HepG2 (cell line): ENCODE results near the gene LEPROT. TPM values are rescaled to one million over a fixed set of nuclear protein-coding genes. Genes with fewer than 3 reads are reported as not detected.

Source experiments
- CEBPG ChIP-seq: IDR thresholded peaks from 2 replicates; pipeline ENCODE4 v1.6.1; 2016
- EEA1 ChIP-seq: sonication (generic); formaldehyde crosslinking; IDR thresholded peaks from 2 replicates; pipeline ENCODE4 v1.5.1; 2020; ENCODE audit warnings: mild to moderate bottlenecking, missing genetic modification reagents, borderline replicate concordance
- EZH2 ChIP-seq: conservative IDR thresholded peaks from 2 replicates; pipeline ENCODE4 v1.6.1; 2012; ENCODE audit warnings: mild to moderate bottlenecking, low read depth, low read length, moderate library complexity
- FOXA3 ChIP-seq: IDR thresholded peaks from 2 replicates; pipeline ENCODE4 v1.6.1; 2016; ENCODE audit warnings: missing genetic modification reagents, missing compliant biosample characterization
- GTF3A ChIP-seq: sonication (generic); formaldehyde crosslinking; conservative IDR thresholded peaks from 2 replicates; pipeline ENCODE4 v1.4.0; 2020; ENCODE audit warnings: mild to moderate bottlenecking, missing genetic modification reagents
- RXRB ChIP-seq: IDR thresholded peaks from 2 replicates; pipeline ENCODE4 v1.6.1; 2016; ENCODE audit warnings: borderline replicate concordance, missing genetic modification reagents, missing compliant biosample characterization
- SOX13 ChIP-seq, 3 experiments: fragments of 450-650 bp in 1 of 3; sonication (generic) in 1 of 3; formaldehyde crosslinking in 1 of 3; IDR thresholded peaks in 2 of 3; conservative IDR thresholded peaks in 1 of 3; 2 replicates each; pipeline versions ENCODE4 v1.5.0 to v1.6.1; 2016 to 2020; ENCODE audit warnings: antibody characterized with exemption in 1 of 3, mild to moderate bottlenecking in 1 of 3, missing compliant biosample characterization in 1 of 3, missing genetic modification reagents in 1 of 3, moderate library complexity in 1 of 3
- YEATS4 ChIP-seq: sonication (generic); formaldehyde crosslinking; IDR thresholded peaks from 2 replicates; pipeline ENCODE4 v1.4.0; 2020; ENCODE audit warnings: missing genetic modification reagents, borderline replicate concordance
- ZKSCAN5 ChIP-seq: sonication (generic); formaldehyde crosslinking; IDR thresholded peaks from 2 replicates; pipeline ENCODE4 v1.5.1; 2020; ENCODE audit warnings: mild to moderate bottlenecking, missing genetic modification reagents
- ZNF607 ChIP-seq: sonication (generic); formaldehyde crosslinking; IDR thresholded peaks from 2 replicates; pipeline ENCODE4 v1.5.1; 2020; ENCODE audit warnings: missing genetic modification reagents, mild to moderate bottlenecking, borderline replicate concordance
- ZNF737 ChIP-seq: sonication (generic); formaldehyde crosslinking; IDR thresholded peaks from 2 replicates; pipeline ENCODE4 v1.5.0; 2020; ENCODE audit warnings: missing genetic modification reagents, mild to moderate bottlenecking, borderline replicate concordance
- ZNF780A ChIP-seq: sonication (generic); formaldehyde crosslinking; IDR thresholded peaks from 2 replicates; pipeline ENCODE4 v1.8.0; 2022; ENCODE audit warnings: mild to moderate bottlenecking, missing genetic modification reagents, moderate library complexity
- ZSCAN21 ChIP-seq: sonication (generic); formaldehyde crosslinking; IDR thresholded peaks from 2 replicates; pipeline ENCODE4 v1.8.0; 2022; ENCODE audit warnings: mild to moderate bottlenecking, missing genetic modification reagents, moderate library complexity, borderline replicate concordance
- polyA plus RNA-seq, 8 experiments: library from polyadenylated mRNA; depleted of rRNA in 3 of 8; stranded (reverse) in 7 of 8; unstranded in 1 of 8; fragments of >200 nt; fragmentation: Illumina TruSeq in 4 of 8; extraction: Trizol in 4 of 8; gene quantifications; 2 replicates each; pipeline versions ENCODE4 v1.2.1 to v1.2.3, GENCODE V29; 2011 to 2016; ENCODE audit warnings: low read depth in 4 of 8, missing spikeins in 1 of 8, mixed read lengths in 1 of 8; ENCODE audit not compliant: insufficient read depth in 1 of 8
- total RNA-seq, 5 experiments: library from RNA; depleted of rRNA; stranded (reverse); fragments of >200 nt; fragmentation: Illumina TruSeq; extraction: Trizol; gene quantifications; 2 replicates each; pipeline ENCODE4 v1.2.3, GENCODE V29; 2016; ENCODE audit warnings: low read depth in 1 of 5
- TF ChIP-seq, protein P1 (sequence below): sonication (generic); formaldehyde crosslinking; IDR thresholded peaks from 2 replicates; pipeline ENCODE4 v1.4.0; 2020; ENCODE audit warnings: missing genetic modification reagents
- TF ChIP-seq, protein P2 (sequence below): sonication (generic); formaldehyde crosslinking; IDR thresholded peaks from 2 replicates; pipeline ENCODE4 v1.5.0; 2020; ENCODE audit warnings: mild to moderate bottlenecking, missing genetic modification reagents, borderline replicate concordance
- TF ChIP-seq, protein P3 (sequence below): sonication (generic); formaldehyde crosslinking; IDR thresholded peaks from 2 replicates; pipeline ENCODE4 v1.8.0; 2022; ENCODE audit warnings: mild to moderate bottlenecking, missing genetic modification reagents, moderate library complexity

The LEPROT gene
- total and polyA plus RNA-seq, 2 of the 13 experiments (the other 11 are each of a cell fraction or from before 2014, with no cell fraction given) = 36.8 to 51.4 TPM

DNA sequence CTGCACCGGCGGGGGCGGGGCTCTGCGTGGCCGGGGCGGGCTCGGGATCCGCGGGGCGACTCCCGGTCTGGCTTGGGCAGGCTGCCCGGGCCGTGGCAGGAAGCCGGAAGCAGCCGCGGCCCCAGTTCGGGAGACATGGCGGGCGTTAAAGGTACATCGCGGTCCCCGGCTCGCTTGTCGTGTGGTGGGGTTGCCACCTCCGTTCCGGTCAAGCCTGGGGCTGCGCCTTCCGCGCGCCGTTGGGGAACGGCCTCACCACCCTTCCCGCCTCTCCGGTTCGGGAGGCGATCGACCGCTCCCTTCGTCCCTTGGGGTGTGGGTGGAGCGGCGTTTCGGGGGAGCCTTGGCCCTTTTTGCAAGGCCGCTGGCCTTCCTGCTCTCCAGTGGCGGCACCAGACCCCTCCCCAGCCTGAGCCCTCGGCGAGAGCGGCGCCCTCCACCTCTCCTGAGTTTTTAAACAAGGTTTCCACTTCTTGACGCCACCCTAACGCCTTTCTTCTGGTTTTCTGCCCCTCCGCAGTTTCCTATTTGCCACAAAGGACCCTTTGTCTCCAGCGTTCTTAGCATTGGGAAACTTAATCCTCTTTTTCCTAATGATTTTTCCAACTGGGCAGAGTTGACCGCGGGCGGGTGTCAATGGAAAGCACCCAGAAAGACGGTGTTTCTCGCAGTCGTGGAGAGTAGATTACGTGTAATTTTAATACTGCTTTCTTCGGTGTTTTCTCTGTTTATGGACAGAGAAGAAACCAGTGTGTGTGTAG lies at the start of gene LEPROT, which contains the start of gene LEPR (continued):
- TF ChIP-seq, protein P1, sequence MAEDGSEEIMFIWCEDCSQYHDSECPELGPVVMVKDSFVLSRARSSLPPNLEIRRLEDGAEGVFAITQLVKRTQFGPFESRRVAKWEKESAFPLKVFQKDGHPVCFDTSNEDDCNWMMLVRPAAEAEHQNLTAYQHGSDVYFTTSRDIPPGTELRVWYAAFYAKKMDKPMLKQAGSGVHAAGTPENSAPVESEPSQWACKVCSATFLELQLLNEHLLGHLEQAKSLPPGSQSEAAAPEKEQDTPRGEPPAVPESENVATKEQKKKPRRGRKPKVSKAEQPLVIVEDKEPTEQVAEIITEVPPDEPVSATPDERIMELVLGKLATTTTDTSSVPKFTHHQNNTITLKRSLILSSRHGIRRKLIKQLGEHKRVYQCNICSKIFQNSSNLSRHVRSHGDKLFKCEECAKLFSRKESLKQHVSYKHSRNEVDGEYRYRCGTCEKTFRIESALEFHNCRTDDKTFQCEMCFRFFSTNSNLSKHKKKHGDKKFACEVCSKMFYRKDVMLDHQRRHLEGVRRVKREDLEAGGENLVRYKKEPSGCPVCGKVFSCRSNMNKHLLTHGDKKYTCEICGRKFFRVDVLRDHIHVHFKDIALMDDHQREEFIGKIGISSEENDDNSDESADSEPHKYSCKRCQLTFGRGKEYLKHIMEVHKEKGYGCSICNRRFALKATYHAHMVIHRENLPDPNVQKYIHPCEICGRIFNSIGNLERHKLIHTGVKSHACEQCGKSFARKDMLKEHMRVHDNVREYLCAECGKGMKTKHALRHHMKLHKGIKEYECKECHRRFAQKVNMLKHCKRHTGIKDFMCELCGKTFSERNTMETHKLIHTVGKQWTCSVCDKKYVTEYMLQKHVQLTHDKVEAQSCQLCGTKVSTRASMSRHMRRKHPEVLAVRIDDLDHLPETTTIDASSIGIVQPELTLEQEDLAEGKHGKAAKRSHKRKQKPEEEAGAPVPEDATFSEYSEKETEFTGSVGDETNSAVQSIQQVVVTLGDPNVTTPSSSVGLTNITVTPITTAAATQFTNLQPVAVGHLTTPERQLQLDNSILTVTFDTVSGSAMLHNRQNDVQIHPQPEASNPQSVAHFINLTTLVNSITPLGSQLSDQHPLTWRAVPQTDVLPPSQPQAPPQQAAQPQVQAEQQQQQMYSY (CRISPR knock-in tag) = 0 out of 2 replicates have a peak, but pooled peaks have one; percentile 38
- no peak for TF ChIP-seq SOX13 (IDR thresholded peaks at IDR 0.05)
- TF ChIP-seq SOX13 (CRISPR knock-in tag; conservative IDR thresholded peaks at IDR 0.05 in 1 of 2, IDR thresholded peaks at IDR 0.05 in 1 of 2) = peak in 1 of 2 experiments; percentile 42; a peak in 1 of 4 replicates
- TF ChIP-seq ZNF737 = no peak
- peak; percentile 26; the same call in 1 of the 2 replicates for TF ChIP-seq RXRB (CRISPR knock-in tag)
- peak; percentile 87; the same call in 1 of the 2 replicates for TF ChIP-seq YEATS4
- peak; percentile 50; the same call in 1 of the 2 replicates for TF ChIP-seq ZNF780A
- TF ChIP-seq ZSCAN21 (CRISPR knock-in tag) = no peak
- no peak for TF ChIP-seq GTF3A
- no peak for TF ChIP-seq ZNF607
- TF ChIP-seq ZKSCAN5 = no peak
- TF ChIP-seq, protein P2, sequence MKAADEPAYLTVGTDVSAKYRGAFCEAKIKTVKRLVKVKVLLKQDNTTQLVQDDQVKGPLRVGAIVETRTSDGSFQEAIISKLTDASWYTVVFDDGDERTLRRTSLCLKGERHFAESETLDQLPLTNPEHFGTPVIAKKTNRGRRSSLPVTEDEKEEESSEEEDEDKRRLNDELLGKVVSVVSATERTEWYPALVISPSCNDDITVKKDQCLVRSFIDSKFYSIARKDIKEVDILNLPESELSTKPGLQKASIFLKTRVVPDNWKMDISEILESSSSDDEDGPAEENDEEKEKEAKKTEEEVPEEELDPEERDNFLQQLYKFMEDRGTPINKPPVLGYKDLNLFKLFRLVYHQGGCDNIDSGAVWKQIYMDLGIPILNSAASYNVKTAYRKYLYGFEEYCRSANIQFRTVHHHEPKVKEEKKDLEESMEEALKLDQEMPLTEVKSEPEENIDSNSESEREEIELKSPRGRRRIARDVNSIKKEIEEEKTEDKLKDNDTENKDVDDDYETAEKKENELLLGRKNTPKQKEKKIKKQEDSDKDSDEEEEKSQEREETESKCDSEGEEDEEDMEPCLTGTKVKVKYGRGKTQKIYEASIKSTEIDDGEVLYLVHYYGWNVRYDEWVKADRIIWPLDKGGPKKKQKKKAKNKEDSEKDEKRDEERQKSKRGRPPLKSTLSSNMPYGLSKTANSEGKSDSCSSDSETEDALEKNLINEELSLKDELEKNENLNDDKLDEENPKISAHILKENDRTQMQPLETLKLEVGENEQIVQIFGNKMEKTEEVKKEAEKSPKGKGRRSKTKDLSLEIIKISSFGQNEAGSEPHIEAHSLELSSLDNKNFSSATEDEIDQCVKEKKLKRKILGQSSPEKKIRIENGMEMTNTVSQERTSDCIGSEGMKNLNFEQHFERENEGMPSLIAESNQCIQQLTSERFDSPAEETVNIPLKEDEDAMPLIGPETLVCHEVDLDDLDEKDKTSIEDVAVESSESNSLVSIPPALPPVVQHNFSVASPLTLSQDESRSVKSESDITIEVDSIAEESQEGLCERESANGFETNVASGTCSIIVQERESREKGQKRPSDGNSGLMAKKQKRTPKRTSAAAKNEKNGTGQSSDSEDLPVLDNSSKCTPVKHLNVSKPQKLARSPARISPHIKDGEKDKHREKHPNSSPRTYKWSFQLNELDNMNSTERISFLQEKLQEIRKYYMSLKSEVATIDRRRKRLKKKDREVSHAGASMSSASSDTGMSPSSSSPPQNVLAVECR (CRISPR knock-in tag) = peak; percentile 83
- no peak for TF ChIP-seq EZH2
- TF ChIP-seq FOXA3 (CRISPR knock-in tag) = peak; percentile 20; the same call in 1 of the 2 replicates
- no peak for TF ChIP-seq CEBPG (CRISPR knock-in tag)
- peak; percentile 88; the same call in 1 of the 2 replicates for TF ChIP-seq EEA1
- TF ChIP-seq, protein P3, sequence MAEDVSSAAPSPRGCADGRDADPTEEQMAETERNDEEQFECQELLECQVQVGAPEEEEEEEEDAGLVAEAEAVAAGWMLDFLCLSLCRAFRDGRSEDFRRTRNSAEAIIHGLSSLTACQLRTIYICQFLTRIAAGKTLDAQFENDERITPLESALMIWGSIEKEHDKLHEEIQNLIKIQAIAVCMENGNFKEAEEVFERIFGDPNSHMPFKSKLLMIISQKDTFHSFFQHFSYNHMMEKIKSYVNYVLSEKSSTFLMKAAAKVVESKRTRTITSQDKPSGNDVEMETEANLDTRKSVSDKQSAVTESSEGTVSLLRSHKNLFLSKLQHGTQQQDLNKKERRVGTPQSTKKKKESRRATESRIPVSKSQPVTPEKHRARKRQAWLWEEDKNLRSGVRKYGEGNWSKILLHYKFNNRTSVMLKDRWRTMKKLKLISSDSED (CRISPR knock-in tag) = no peak
